Neural progenitor cell (in vitro differentiated cells): ENCODE measurements around the gene SPATA13. TPM values are rescaled to one million over a fixed set of nuclear protein-coding genes. Genes with fewer than 3 reads are reported as not detected.
"Not testable (repeated sequence)": the region's sequence is repeated elsewhere in the genome, so short reads cannot be mapped to it uniquely, and the experiment has no call there.

Experiments
- DNase-seq: peaks from one replicate; pipeline ENCODE4 v3.0.0-alpha.2; 2016; ENCODE audit warnings: low spot score
- H2AFZ ChIP-seq: fragments of 200-600 bp; sonication (generic); replicated peaks from 2 replicates; pipeline ENCODE4 v1.6.1; 2016; ENCODE audit warnings: antibody characterized with exemption
- H3F3A ChIP-seq: fragments of 200-600 bp; sonication (generic); 2 replicates; pipeline ENCODE4 v1.6.1; 2016; ENCODE audit warnings: antibody characterized with exemption, low read depth
- H3K27ac ChIP-seq: fragments of 200-600 bp; sonication (generic); 2 replicates; pipeline ENCODE4 v1.5.1; 2016; ENCODE audit warnings: mild to moderate bottlenecking
- H3K27me3 ChIP-seq: fragments of 200-600 bp; sonication (generic); 2 replicates; pipeline ENCODE4 v1.6.1; 2016; ENCODE audit warnings: mild to moderate bottlenecking, moderate library complexity
- H3K36me3 ChIP-seq: fragments of 200-600 bp; sonication (generic); 2 replicates; pipeline ENCODE4 v1.5.1; 2016
- H3K4me1 ChIP-seq: fragments of 200-600 bp; sonication (generic); 2 replicates; pipeline ENCODE4 v1.6.1; 2016; ENCODE audit warnings: mixed run types
- H3K4me2 ChIP-seq: fragments of 200-600 bp; sonication (generic); 2 replicates; pipeline ENCODE4 v1.6.1; 2016
- H3K4me3 ChIP-seq: fragments of 200-600 bp; sonication (generic); 2 replicates; pipeline ENCODE4 v1.5.1; 2016
- H3K79me2 ChIP-seq: fragments of 200-600 bp; sonication (generic); 2 replicates; pipeline ENCODE4 v1.6.1; 2016; ENCODE audit warnings: low read depth
- H3K9ac ChIP-seq: fragments of 200-600 bp; sonication (generic); 2 replicates; pipeline ENCODE4 v1.6.1; 2016
- H3K9me3 ChIP-seq: fragments of 200-600 bp; sonication (generic); 2 replicates; pipeline ENCODE4 v1.5.1; 2016; ENCODE audit warnings: low read depth
- H4K20me1 ChIP-seq: fragments of 200-600 bp; sonication (generic); 2 replicates; pipeline ENCODE4 v1.6.1; 2016; ENCODE audit warnings: low read depth
- H3K27ac Mint-ChIP-seq: 3 replicates; pipeline ENCODE4 v1.8.0; 2021; ENCODE audit warnings: mixed read lengths
- H3K27me3 Mint-ChIP-seq: 2 replicates; pipeline ENCODE4 v1.8.0; 2022; ENCODE audit warnings: low read depth, mild to moderate bottlenecking, inconsistent platforms, moderate library complexity, mixed read lengths; ENCODE audit not compliant: insufficient read depth
- H3K36me3 Mint-ChIP-seq: 3 replicates; pipeline ENCODE4 v1.8.0; 2021; ENCODE audit warnings: mixed read lengths
- H3K4me1 Mint-ChIP-seq: 3 replicates; pipeline ENCODE4 v1.8.0; 2021; ENCODE audit warnings: mixed read lengths
- H3K4me3 Mint-ChIP-seq: 3 replicates; pipeline ENCODE4 v1.8.0; 2021; ENCODE audit warnings: mild to moderate bottlenecking, moderate library complexity, mixed read lengths
- H3K9me3 Mint-ChIP-seq: 3 replicates; pipeline ENCODE4 v1.8.0; 2020; ENCODE audit warnings: mixed read lengths
- CTCF ChIP-seq: fragments of 200-600 bp; sonication (generic); IDR thresholded peaks from 2 replicates; pipeline ENCODE4 v1.5.1; 2017; ENCODE audit warnings: antibody characterized with exemption, mild to moderate bottlenecking
- EZH2 ChIP-seq: fragments of 200-600 bp; sonication (generic); IDR thresholded peaks from 2 replicates; pipeline ENCODE4 v1.6.1; 2017; ENCODE audit warnings: antibody characterized with exemption, mild to moderate bottlenecking, moderate library complexity
- EZH2phosphoT487 ChIP-seq: fragments of 200-600 bp; sonication (generic); IDR thresholded peaks from 2 replicates; pipeline ENCODE4 v1.6.1; 2017; ENCODE audit warnings: antibody characterized with exemption
- total RNA-seq: library from RNA; depleted of rRNA; stranded (reverse); fragments of >200 nt; gene quantifications from 2 replicates; pipeline ENCODE4 v1.2.3, GENCODE V29; 2015; ENCODE audit warnings: low replicate concordance

SPATA13 gene
- total RNA-seq, 1 donor from 2014 or later, result 15.9 TPM

GRCh38 chr13:24323739-24324075 is 163.2 kb downstream of the SPATA13 start:
- Histone ChIP-seq H3K79me2 (no peaks in the 10 kb centered on the region), H2AFZ (no peak overlapping the region), H3K4me2 (no peak overlapping the region), H3K36me3 (no peaks in the 10 kb centered on the region), H3F3A (no peaks in the 10 kb centered on the region), H3K9ac (no peak overlapping the region), H4K20me1 (no peaks in the 10 kb centered on the region), H3K27ac (no peak overlapping the region), H3K4me1 (no peaks in the 10 kb centered on the region), H3K27me3 (no peaks in the 10 kb centered on the region), H3K4me3 (no peak overlapping the region), H3K9me3 (no peaks in the 10 kb centered on the region)
- H3K9me3 Mint-ChIP-seq, result peaks cover 2% of the 10 kb centered on the region
- no peaks in the 10 kb centered on the region for H3K36me3 Mint-ChIP-seq
- H3K27me3 Mint-ChIP-seq, result peaks cover 3% of the 10 kb centered on the region
- DNase-seq, result no peak
- no peak overlapping the region for H3K4me3 Mint-ChIP-seq
- no peaks in the 10 kb centered on the region for H3K4me1 Mint-ChIP-seq
- TF ChIP-seq EZH2phosphoT487, result no peak
- no peak for TF ChIP-seq CTCF
- no peak for TF ChIP-seq EZH2
- no peak overlapping the region for H3K27ac Mint-ChIP-seq

GRCh38 chr13:24327598-24327997 is 167.1 kb downstream of the SPATA13 start:
- H3K36me3 ChIP-seq, H3K4me3 ChIP-seq, DNase-seq, H2AFZ ChIP-seq, H3K4me3 Mint-ChIP-seq, H3K9me3 ChIP-seq, H3K4me1 ChIP-seq, H3K27me3 ChIP-seq, H3F3A ChIP-seq, H4K20me1 ChIP-seq, H3K9ac ChIP-seq, H3K27ac Mint-ChIP-seq, H3K36me3 Mint-ChIP-seq, H3K9me3 Mint-ChIP-seq, H3K27ac ChIP-seq, H3K79me2 ChIP-seq, H3K4me1 Mint-ChIP-seq, H3K4me2 ChIP-seq, H3K27me3 Mint-ChIP-seq: not testable (repeated sequence)

GRCh38 chr13:24328145-24328544 is 167.6 kb downstream of the SPATA13 start:
- H3K4me2 ChIP-seq, result no peak overlapping the region
- H3K27ac Mint-ChIP-seq, result no peak overlapping the region
- H3K4me1 ChIP-seq, result no peaks in the 10 kb centered on the region
- H3F3A ChIP-seq, result no peaks in the 10 kb centered on the region
- H3K27ac ChIP-seq, result no peak overlapping the region
- no peaks in the 10 kb centered on the region for H3K9me3 ChIP-seq
- H3K27me3 ChIP-seq, result no peaks in the 10 kb centered on the region
- peaks cover 2% of the 10 kb centered on the region for H3K27me3 Mint-ChIP-seq
- no peaks in the 10 kb centered on the region for H4K20me1 ChIP-seq
- no peaks in the 10 kb centered on the region for H3K36me3 ChIP-seq
- H3K4me1 Mint-ChIP-seq, result no peaks in the 10 kb centered on the region
- no peak overlapping the region for H3K4me3 ChIP-seq
- no peaks in the 10 kb centered on the region for H3K79me2 ChIP-seq
- no peak for TF ChIP-seq EZH2phosphoT487
- TF ChIP-seq CTCF, result no peak
- no peak for TF ChIP-seq EZH2
- peaks cover 4% of the 10 kb centered on the region for H3K9me3 Mint-ChIP-seq
- H3K9ac ChIP-seq, result no peak overlapping the region
- no peaks in the 10 kb centered on the region for H3K36me3 Mint-ChIP-seq
- H2AFZ ChIP-seq, result no peak overlapping the region
- DNase-seq, result no peak
- H3K4me3 Mint-ChIP-seq, result no peak overlapping the region

GRCh38 chr13:24338721-24339120 is 178.2 kb downstream of the SPATA13 start:
- Mint-ChIP-seq H3K36me3 (no peaks in the 10 kb centered on the region), H3K27me3 (peaks cover 8% of the 10 kb centered on the region), H3K4me3 (no peak overlapping the region), H3K4me1 (no peaks in the 10 kb centered on the region), H3K9me3 (peaks cover 7% of the 10 kb centered on the region), H3K27ac (no peak overlapping the region)
- H3K79me2 ChIP-seq, result no peaks in the 10 kb centered on the region
- no peak overlapping the region for H3K27ac ChIP-seq
- H3K9ac ChIP-seq, result no peak overlapping the region
- H3K27me3 ChIP-seq, result no peaks in the 10 kb centered on the region
- no peak overlapping the region for H3K4me2 ChIP-seq
- TF ChIP-seq CTCF (no peak), EZH2 (no peak), EZH2phosphoT487 (no peak)
- no peak overlapping the region for H3K4me3 ChIP-seq
- DNase-seq, result no peak
- H3K4me1 ChIP-seq, result no peaks in the 10 kb centered on the region
- no peaks in the 10 kb centered on the region for H4K20me1 ChIP-seq
- H3K36me3 ChIP-seq, result no peaks in the 10 kb centered on the region
- no peak overlapping the region for H2AFZ ChIP-seq
- H3F3A ChIP-seq, result no peaks in the 10 kb centered on the region
- no peaks in the 10 kb centered on the region for H3K9me3 ChIP-seq
